PFSK-1 (cell line): ENCODE results near the gene SETMAR.

Source experiments
- FOXP2 ChIP-seq: optimal IDR thresholded peaks from 2 replicates; pipeline ENCODE3; 2011; ENCODE audit warnings: borderline replicate concordance, control low read depth, inconsistent platforms; ENCODE audit not compliant: insufficient read depth; ENCODE audit errors: extremely low read length, extremely low read depth
- POLR2AphosphoS5 ChIP-seq: IDR thresholded peaks from 2 replicates; pipeline ENCODE4 v1.6.1; 2012; ENCODE audit warnings: low read depth, mild to moderate bottlenecking, control low read depth, low read length, moderate library complexity
- REST ChIP-seq, 2 experiments: IDR thresholded peaks; 2 replicates each; pipeline versions ENCODE4 v1.6.1 to v1.8.0; 2011 to 2012; ENCODE audit warnings: low read depth in 2 of 2, low read length in 2 of 2, control low read depth in 1 of 2, inconsistent platforms in 1 of 2, mild to moderate bottlenecking in 1 of 2, moderate library complexity in 1 of 2; ENCODE audit not compliant: insufficient read depth in 1 of 2
- SIN3A ChIP-seq: IDR thresholded peaks from 2 replicates; pipeline ENCODE4 v1.6.1; 2012; ENCODE audit warnings: mild to moderate bottlenecking, low read length, moderate library complexity, borderline replicate concordance; ENCODE audit not compliant: insufficient read depth
- TAF1 ChIP-seq: IDR thresholded peaks from 2 replicates; pipeline ENCODE4 v1.6.1; 2012; ENCODE audit warnings: low read length, control low read depth, borderline replicate concordance; ENCODE audit not compliant: insufficient read depth

The SETMAR gene

GRCh38 chr3:4313606-4314293 is 10.6 kb downstream of the SETMAR start:
- TF ChIP-seq POLR2AphosphoS5 (no peak), SIN3A (no peak), REST (IDR thresholded peaks at IDR 0.05; ENCODE audit: insufficient read depth in 1 of 2, low read depth in 2 of 2, low read length in 2 of 2) (no peak), TAF1 (no peak), FOXP2 (no peak)

- no peak for TF ChIP-seq REST (IDR thresholded peaks at IDR 0.05; ENCODE audit: insufficient read depth in 1 of 2, low read depth in 2 of 2, low read length in 2 of 2)
- no peak for TF ChIP-seq FOXP2
Observed at GRCh38 chr3:4314688-4315087, 11.5 kb downstream of the SETMAR start.

- TF ChIP-seq POLR2AphosphoS5 (no peak), SIN3A (no peak), TAF1 (no peak), REST (IDR thresholded peaks at IDR 0.05; ENCODE audit: insufficient read depth in 1 of 2, low read depth in 2 of 2, low read length in 2 of 2) (no peak), FOXP2 (no peak)
Observed at GRCh38 chr3:4320096-4320911, 17.1 kb downstream of the SETMAR start.

DNA sequence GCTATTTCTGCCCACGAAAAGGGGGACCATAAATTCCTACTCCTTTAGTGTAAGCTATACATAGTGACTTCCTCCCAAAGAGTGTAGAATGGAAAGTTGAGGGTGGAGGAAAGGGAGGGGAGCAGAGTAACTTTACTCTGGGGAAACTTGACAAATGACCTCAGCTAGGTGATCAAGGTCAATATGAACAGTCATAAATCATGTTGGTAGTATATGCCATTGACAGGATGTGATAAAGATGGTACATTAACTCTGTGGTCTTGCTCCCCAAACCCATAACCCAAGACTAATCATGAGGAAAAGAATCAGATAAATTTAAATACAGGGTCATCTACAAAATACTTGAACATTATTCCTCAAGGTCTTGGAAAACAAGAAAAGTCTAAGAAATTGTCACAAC is 18.6 kb downstream of the SETMAR start:
- TF ChIP-seq POLR2AphosphoS5 (no peak), REST (IDR thresholded peaks at IDR 0.05; ENCODE audit: insufficient read depth in 1 of 2, low read depth in 2 of 2, low read length in 2 of 2) (no peak), FOXP2 (no peak), SIN3A (no peak), TAF1 (no peak)
